Neural progenitor cell (in vitro differentiated cells): ENCODE results near the gene IFT122.

Experiments
- CTCF ChIP-seq: fragments of 200-600 bp; sonication (generic); IDR thresholded peaks from 2 replicates; pipeline ENCODE4 v1.5.1; 2017; ENCODE audit warnings: antibody characterized with exemption, mild to moderate bottlenecking
- EZH2 ChIP-seq: fragments of 200-600 bp; sonication (generic); IDR thresholded peaks from 2 replicates; pipeline ENCODE4 v1.6.1; 2017; ENCODE audit warnings: antibody characterized with exemption, mild to moderate bottlenecking, moderate library complexity
- EZH2phosphoT487 ChIP-seq: fragments of 200-600 bp; sonication (generic); IDR thresholded peaks from 2 replicates; pipeline ENCODE4 v1.6.1; 2017; ENCODE audit warnings: antibody characterized with exemption

GRCh38 chr3:129491794-129492193 lies 51.8 kb downstream of the IFT122 start:
- no peak for TF ChIP-seq CTCF
- no peak for TF ChIP-seq EZH2
- TF ChIP-seq EZH2phosphoT487 = no peak
